GM12874 (cell line): ENCODE data around the gene UBXN4.

ENCODE experiments used
- CTCF ChIP-seq: IDR thresholded peaks from 2 replicates; pipeline ENCODE4 v1.5.1; 2011; ENCODE audit warnings: low read depth, mild to moderate bottlenecking, control low read depth, low read length, moderate library complexity; ENCODE audit not compliant: insufficient read depth

UBXN4 gene

GRCh38 chr2:135825550-135826176, 84.0 kb downstream of the UBXN4 start:
- no peak for TF ChIP-seq CTCF

GRCh38 chr2:135826544-135826943, 84.9 kb downstream of the UBXN4 start:
- no peak for TF ChIP-seq CTCF

- TF ChIP-seq CTCF = no peak
Measured at GRCh38 chr2:135829378-135830135, 87.9 kb downstream of the UBXN4 start.

GRCh38 chr2:135831180-135831812, 89.6 kb downstream of the UBXN4 start:
- no peak for TF ChIP-seq CTCF

GRCh38 chr2:135832891-135833290, 91.2 kb downstream of the UBXN4 start:
- TF ChIP-seq CTCF = no peak
